DND-41 (cell line): ENCODE data around the gene LAMP1.

Experiments used
- EZH2 ChIP-seq: IDR thresholded peaks from 3 replicates; pipeline ENCODE4 v1.6.1; 2012; ENCODE audit warnings: borderline replicate concordance, low read depth, mild to moderate bottlenecking, moderate library complexity, low read length, inconsistent platforms; ENCODE audit not compliant: severe bottlenecking
- TF ChIP-seq, protein P1 (sequence below): IDR thresholded peaks from 2 replicates; pipeline ENCODE4 v1.5.1; 2012; ENCODE audit warnings: borderline replicate concordance, low read length, moderate library complexity, mild to moderate bottlenecking; ENCODE audit not compliant: poor library complexity, severe bottlenecking; ENCODE audit errors: extremely low read depth

DNA sequence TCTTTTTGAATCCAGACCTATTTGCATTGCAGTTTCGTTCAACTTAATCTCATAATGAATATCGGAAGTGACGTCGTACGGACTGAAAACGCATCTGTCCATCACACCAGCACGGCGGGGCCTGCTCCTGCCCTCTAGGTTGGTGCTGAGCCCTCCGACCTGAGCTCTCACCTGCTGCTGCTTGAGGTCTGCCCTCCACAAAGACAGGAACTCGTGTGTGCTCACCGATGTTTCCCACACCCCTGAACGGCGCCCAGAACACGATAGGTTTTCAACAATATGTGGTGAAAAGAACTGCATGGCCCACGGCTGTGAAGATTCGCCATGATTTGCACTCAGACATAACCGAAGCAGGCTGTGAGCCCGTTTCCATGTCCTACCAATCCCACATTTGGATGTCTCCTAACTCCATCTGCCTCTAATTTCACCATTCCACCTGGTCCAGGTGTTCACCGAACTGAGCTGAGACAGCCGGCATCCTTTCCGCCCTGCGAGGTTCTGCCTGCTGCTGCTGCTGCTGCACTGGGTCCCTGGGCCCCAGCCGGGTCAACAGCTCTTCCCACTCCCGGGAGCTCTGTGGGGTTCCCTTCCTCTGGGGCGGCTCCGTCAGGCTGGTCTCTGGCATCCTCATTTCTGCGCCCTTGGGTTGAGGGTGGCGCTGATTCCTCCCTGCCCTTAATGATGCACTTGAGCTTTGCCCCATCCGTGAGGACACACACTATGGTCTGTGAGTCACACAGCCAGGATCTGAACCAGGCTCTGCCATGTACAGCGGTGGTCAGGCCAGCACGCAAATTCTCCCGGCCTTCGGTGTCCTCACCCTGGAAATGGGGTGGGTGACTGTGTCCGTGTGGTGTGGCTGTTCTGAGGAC is 46.0 kb downstream of the LAMP1 start:
- TF ChIP-seq, protein P1, sequence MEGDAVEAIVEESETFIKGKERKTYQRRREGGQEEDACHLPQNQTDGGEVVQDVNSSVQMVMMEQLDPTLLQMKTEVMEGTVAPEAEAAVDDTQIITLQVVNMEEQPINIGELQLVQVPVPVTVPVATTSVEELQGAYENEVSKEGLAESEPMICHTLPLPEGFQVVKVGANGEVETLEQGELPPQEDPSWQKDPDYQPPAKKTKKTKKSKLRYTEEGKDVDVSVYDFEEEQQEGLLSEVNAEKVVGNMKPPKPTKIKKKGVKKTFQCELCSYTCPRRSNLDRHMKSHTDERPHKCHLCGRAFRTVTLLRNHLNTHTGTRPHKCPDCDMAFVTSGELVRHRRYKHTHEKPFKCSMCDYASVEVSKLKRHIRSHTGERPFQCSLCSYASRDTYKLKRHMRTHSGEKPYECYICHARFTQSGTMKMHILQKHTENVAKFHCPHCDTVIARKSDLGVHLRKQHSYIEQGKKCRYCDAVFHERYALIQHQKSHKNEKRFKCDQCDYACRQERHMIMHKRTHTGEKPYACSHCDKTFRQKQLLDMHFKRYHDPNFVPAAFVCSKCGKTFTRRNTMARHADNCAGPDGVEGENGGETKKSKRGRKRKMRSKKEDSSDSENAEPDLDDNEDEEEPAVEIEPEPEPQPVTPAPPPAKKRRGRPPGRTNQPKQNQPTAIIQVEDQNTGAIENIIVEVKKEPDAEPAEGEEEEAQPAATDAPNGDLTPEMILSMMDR = no peak
- TF ChIP-seq EZH2 = no peak
